H7 (cell line): ENCODE measurements around the gene DPEP1. TPM values are rescaled to one million over a fixed set of nuclear protein-coding genes. Genes with fewer than 3 reads are reported as not detected.
"Not testable (repeated sequence)": the region's sequence is repeated elsewhere in the genome, so short reads cannot be mapped to it uniquely, and the experiment has no call there.

Source experiments
- DNase-seq: peaks from one replicate; pipeline ENCODE4 v3.0.0; 2012
- H3K27me3 ChIP-seq: 2 replicates; pipeline ENCODE4 v1.6.0; 2011; ENCODE audit warnings: mild to moderate bottlenecking, low read length; ENCODE audit not compliant: control insufficient read depth, insufficient read depth
- H3K36me3 ChIP-seq: replicated peaks from 2 replicates; pipeline ENCODE4 v1.5.1; 2011; ENCODE audit warnings: low read length; ENCODE audit not compliant: control insufficient read depth, insufficient read depth
- H3K4me3 ChIP-seq: 2 replicates; pipeline ENCODE4 v1.5.1; 2011; ENCODE audit warnings: low read depth, mild to moderate bottlenecking, control low read depth, low read length, moderate library complexity; ENCODE audit not compliant: insufficient read depth
- total RNA-seq: library from RNA; depleted of rRNA; stranded (reverse); fragments of >200 nt; shearing (Covaris generic); gene quantifications from 2 replicates; pipeline ENCODE4 v1.2.3, GENCODE V29; 2014; rRNA removed

DPEP1 gene
- 2.6 and 2.7 TPM in 2 replicates for total RNA-seq

GRCh38 chr16:89613231-89613953 is at the start of gene DPEP1:
Gene DPEP1, plus strand, starts transcription at chr16:89613642. Its CDS starts 16,769 bp downstream, at chr16:89630411.
- peak; percentile 77 for DNase-seq
- Histone ChIP-seq H3K36me3 (no peaks in the 10 kb centered on the region), H3K27me3 (no peaks in the 10 kb centered on the region), H3K4me3 (no peak within 1 kb of the TSS)

- Histone ChIP-seq H3K27me3 (no peaks in the 10 kb centered on the region; the same call in 1 of the 2 replicates), H3K36me3 (peaks cover 29% of the 10 kb centered on the region), H3K4me3 (no peak overlapping the region)
- DNase-seq = no peak
Measured at GRCh38 chr16:89564476-89565255, 48.8 kb upstream of the DPEP1 start.

- peak; percentile 90 for DNase-seq
- Histone ChIP-seq H3K36me3 (peaks cover 29% of the 10 kb centered on the region), H3K4me3 (peak overlapping the region; percentile 48), H3K27me3 (no peaks in the 10 kb centered on the region; the same call in 1 of the 2 replicates)
Measured at GRCh38 chr16:89565256-89565505, 48.3 kb upstream of the DPEP1 start.

GRCh38 chr16:89565506-89566372 is 47.7 kb upstream of the DPEP1 start:
- DNase-seq = peak; percentile 89
- Histone ChIP-seq H3K4me3 (peak overlapping the region; percentile 48), H3K27me3 (no peaks in the 10 kb centered on the region; the same call in 1 of the 2 replicates), H3K36me3 (peaks cover 29% of the 10 kb centered on the region)

- H3K36me3 ChIP-seq = peaks cover 11% of the 10 kb centered on the region
- H3K27me3 ChIP-seq = no peaks in the 10 kb centered on the region; the same call in 1 of the 2 replicates
- no peak overlapping the region for H3K4me3 ChIP-seq
- DNase-seq = no peak
Measured at GRCh38 chr16:89567656-89568594, 45.5 kb upstream of the DPEP1 start.

- no peak for DNase-seq
- Histone ChIP-seq H3K36me3 (no peaks in the 10 kb centered on the region), H3K4me3 (no peak overlapping the region), H3K27me3 (peaks cover 5% of the 10 kb centered on the region; the same call in 1 of the 2 replicates)
Measured at GRCh38 chr16:89569506-89570341, 43.7 kb upstream of the DPEP1 start.

- Histone ChIP-seq H3K4me3 (no peak overlapping the region), H3K27me3 (peaks cover 12% of the 10 kb centered on the region), H3K36me3 (no peaks in the 10 kb centered on the region)
- no peak for DNase-seq
Measured at GRCh38 chr16:89570342-89570923, 43.0 kb upstream of the DPEP1 start.

- H3K4me3 ChIP-seq, H3K36me3 ChIP-seq, DNase-seq: not testable (repeated sequence)
- H3K27me3 ChIP-seq = peaks cover 16% of the 10 kb centered on the region
Measured at GRCh38 chr16:89570983-89571598, 42.4 kb upstream of the DPEP1 start.

- no peak for DNase-seq
- H3K4me3 ChIP-seq = no peak overlapping the region
- H3K27me3 ChIP-seq = peaks cover 22% of the 10 kb centered on the region
- no peaks in the 10 kb centered on the region for H3K36me3 ChIP-seq
Measured at GRCh38 chr16:89571636-89572035, 41.8 kb upstream of the DPEP1 start.

- no peak overlapping the region for H3K4me3 ChIP-seq
- no peaks in the 10 kb centered on the region for H3K36me3 ChIP-seq
- peaks cover 26% of the 10 kb centered on the region for H3K27me3 ChIP-seq
- DNase-seq = no peak
Measured at GRCh38 chr16:89572073-89572484, 41.4 kb upstream of the DPEP1 start.

- Histone ChIP-seq H3K4me3 (no peak overlapping the region), H3K27me3 (peaks cover 30% of the 10 kb centered on the region), H3K36me3 (no peaks in the 10 kb centered on the region)
- no peak for DNase-seq
Measured at GRCh38 chr16:89572485-89573205, 40.8 kb upstream of the DPEP1 start.
